ENCODE results near the gene RASGRP1.

GRCh38 chr15:38603672-38604071 lies 39.1 kb upstream of the RASGRP1 start:
- no peak for TF ChIP-seq EGR1 (IDR thresholded peaks at IDR 0.05; ENCODE audit: borderline replicate concordance in 1 of 2, low read depth in 2 of 2, low read length in 2 of 2)
- no peak for TF ChIP-seq ZNF274 (IDR thresholded peaks at IDR 0.05; ENCODE audit: insufficient read depth, insufficient read length)
- TF ChIP-seq MAX (IDR thresholded peaks at IDR 0.05; ENCODE audit: low read depth, low read length), result no peak
- TF ChIP-seq, protein P1, sequence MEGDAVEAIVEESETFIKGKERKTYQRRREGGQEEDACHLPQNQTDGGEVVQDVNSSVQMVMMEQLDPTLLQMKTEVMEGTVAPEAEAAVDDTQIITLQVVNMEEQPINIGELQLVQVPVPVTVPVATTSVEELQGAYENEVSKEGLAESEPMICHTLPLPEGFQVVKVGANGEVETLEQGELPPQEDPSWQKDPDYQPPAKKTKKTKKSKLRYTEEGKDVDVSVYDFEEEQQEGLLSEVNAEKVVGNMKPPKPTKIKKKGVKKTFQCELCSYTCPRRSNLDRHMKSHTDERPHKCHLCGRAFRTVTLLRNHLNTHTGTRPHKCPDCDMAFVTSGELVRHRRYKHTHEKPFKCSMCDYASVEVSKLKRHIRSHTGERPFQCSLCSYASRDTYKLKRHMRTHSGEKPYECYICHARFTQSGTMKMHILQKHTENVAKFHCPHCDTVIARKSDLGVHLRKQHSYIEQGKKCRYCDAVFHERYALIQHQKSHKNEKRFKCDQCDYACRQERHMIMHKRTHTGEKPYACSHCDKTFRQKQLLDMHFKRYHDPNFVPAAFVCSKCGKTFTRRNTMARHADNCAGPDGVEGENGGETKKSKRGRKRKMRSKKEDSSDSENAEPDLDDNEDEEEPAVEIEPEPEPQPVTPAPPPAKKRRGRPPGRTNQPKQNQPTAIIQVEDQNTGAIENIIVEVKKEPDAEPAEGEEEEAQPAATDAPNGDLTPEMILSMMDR (IDR thresholded peaks at IDR 0.05 in 2 of 3, conservative IDR thresholded peaks at IDR 0.05 in 1 of 3; ENCODE audit: control insufficient read depth in 2 of 3, extremely low read depth in 1 of 3, insufficient read depth in 1 of 3, low read depth in 3 of 3, low read length in 3 of 3), result no peak
- TF ChIP-seq PAX5 (IDR thresholded peaks at IDR 0.05; ENCODE audit: borderline replicate concordance, low read depth, low read length), result no peak
- TF ChIP-seq MXI1 (IDR thresholded peaks at IDR 0.05; ENCODE audit: low read depth, low read length), result no peak
- no peak for TF ChIP-seq POLR2A (IDR thresholded peaks at IDR 0.05; ENCODE audit: low read depth, low read length)
- no peak for TF ChIP-seq SP1 (IDR thresholded peaks at IDR 0.05; ENCODE audit: low read depth, low read length)
- no peak for TF ChIP-seq HDAC2 (IDR thresholded peaks at IDR 0.05)
- no peak for TF ChIP-seq CBX3 (IDR thresholded peaks at IDR 0.05; ENCODE audit: borderline replicate concordance, low read depth)
- TF ChIP-seq RAD51 (IDR thresholded peaks at IDR 0.05), result no peak
- TF ChIP-seq, protein P2, sequence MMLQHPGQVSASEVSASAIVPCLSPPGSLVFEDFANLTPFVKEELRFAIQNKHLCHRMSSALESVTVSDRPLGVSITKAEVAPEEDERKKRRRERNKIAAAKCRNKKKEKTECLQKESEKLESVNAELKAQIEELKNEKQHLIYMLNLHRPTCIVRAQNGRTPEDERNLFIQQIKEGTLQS (IDR thresholded peaks at IDR 0.05; ENCODE audit: borderline replicate concordance, extremely low read depth, low read depth, low read length), result no peak

All from GM12878 (cell line).